Astrocyte (in vitro differentiated cells and primary cell): Measurements from ENCODE around the gene NFIA.

Experiments
- EZH2 ChIP-seq: IDR thresholded peaks from 2 replicates; pipeline ENCODE4 v1.6.1; 2012; ENCODE audit warnings: mild to moderate bottlenecking, low read length, inconsistent platforms; ENCODE audit not compliant: insufficient read depth
- TF ChIP-seq, protein P1 (sequence below): IDR thresholded peaks from 2 replicates; pipeline ENCODE4 v1.5.1; 2011; ENCODE audit warnings: low read depth, mild to moderate bottlenecking, inconsistent platforms, low read length, moderate library complexity; ENCODE audit not compliant: insufficient read depth

DNA sequence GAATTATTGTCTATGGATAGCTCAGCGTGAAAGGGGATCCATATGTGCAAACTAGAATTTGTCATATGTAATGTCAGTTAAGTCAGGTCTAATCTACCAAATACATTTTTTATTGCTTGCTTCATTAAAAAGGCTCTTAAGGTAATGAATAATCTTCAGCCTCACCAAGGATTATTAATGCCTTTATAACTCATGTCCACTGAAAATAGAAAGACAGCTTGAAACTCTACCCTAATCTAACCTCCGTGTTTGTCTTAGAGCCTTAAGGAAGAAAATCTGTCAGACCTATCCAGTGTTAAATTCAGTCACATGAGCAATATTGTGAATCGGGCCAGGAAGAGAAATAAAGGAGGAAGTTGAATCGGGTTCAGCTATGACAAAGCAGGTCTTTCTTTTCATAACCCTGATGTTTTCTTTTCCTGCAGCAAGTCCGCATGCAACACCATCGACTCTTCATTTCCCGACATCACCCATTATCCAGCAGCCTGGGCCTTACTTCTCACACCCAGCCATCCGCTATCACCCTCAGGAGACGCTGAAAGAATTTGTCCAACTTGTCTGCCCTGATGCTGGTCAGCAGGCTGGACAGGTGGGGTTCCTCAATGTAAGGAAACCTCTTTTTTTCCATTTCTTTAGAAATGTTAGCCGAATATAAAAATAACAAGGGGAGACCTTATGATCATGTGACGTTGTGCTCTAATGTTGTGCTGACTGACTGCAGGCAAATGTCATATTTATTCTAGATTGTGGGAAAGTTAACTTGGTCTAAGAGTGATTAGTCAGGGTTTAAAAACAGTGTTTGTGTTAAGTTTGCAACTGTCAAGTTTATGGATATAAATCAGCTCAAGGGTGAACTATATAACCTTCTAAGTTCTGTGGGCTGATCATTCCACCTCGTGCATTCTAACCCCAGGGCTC, 321.6 kb downstream of the NFIA start:
- TF ChIP-seq, protein P1, sequence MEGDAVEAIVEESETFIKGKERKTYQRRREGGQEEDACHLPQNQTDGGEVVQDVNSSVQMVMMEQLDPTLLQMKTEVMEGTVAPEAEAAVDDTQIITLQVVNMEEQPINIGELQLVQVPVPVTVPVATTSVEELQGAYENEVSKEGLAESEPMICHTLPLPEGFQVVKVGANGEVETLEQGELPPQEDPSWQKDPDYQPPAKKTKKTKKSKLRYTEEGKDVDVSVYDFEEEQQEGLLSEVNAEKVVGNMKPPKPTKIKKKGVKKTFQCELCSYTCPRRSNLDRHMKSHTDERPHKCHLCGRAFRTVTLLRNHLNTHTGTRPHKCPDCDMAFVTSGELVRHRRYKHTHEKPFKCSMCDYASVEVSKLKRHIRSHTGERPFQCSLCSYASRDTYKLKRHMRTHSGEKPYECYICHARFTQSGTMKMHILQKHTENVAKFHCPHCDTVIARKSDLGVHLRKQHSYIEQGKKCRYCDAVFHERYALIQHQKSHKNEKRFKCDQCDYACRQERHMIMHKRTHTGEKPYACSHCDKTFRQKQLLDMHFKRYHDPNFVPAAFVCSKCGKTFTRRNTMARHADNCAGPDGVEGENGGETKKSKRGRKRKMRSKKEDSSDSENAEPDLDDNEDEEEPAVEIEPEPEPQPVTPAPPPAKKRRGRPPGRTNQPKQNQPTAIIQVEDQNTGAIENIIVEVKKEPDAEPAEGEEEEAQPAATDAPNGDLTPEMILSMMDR, result no peak
- TF ChIP-seq EZH2, result no peak
